Kidney (tissue), 14 donors: ENCODE results near the gene ZNF485. TPM values are rescaled to one million over a fixed set of nuclear protein-coding genes. Genes with fewer than 3 reads are reported as not detected.

Source experiments
- DNase-seq, 5 donors: peaks; one replicate each; pipeline ENCODE4 v3.0.0-alpha.2; 2013 to 2020
- FAIRE-seq: peaks from 2 replicates; lab custom pipeline; 2012; peaks lifted over from hg19 to GRCh38; lab: Jason Lieb, UNC
- H3K27ac ChIP-seq, 2 donors: one replicate each; pipeline ENCODE4 v1.7.0; 2013; ENCODE audit warnings: low read depth in 2 of 2, low read length in 2 of 2, inconsistent platforms in 1 of 2
- H3K27me3 ChIP-seq: one replicate; pipeline ENCODE4 v1.7.1; 2013; ENCODE audit warnings: low read length, inconsistent platforms; ENCODE audit not compliant: control insufficient read depth, insufficient read depth
- H3K36me3 ChIP-seq, 3 donors: one replicate each; pipeline versions ENCODE4 v1.7.0 to v1.7.1; 2013; ENCODE audit warnings: low read length in 3 of 3, control low read depth in 1 of 3, inconsistent platforms in 1 of 3; ENCODE audit not compliant: insufficient read depth in 3 of 3, control insufficient read depth in 2 of 3
- H3K4me1 ChIP-seq, 3 donors: one replicate each; pipeline versions ENCODE4 v1.7.0 to v1.7.1; 2013; ENCODE audit warnings: low read length in 3 of 3, inconsistent platforms in 1 of 3, low read depth in 1 of 3; ENCODE audit not compliant: control insufficient read depth in 2 of 3, insufficient read depth in 2 of 3
- H3K4me3 ChIP-seq, 3 donors: one replicate each; pipeline versions ENCODE4 v1.7.0 to v1.8.1; 2013; ENCODE audit warnings: low read length in 3 of 3, control low read depth in 1 of 3, inconsistent platforms in 1 of 3
- H3K9ac ChIP-seq, 3 donors: one replicate each; pipeline versions ENCODE4 v1.7.0 to v1.7.1; 2013; ENCODE audit warnings: low read length in 3 of 3, control low read depth in 1 of 3, inconsistent platforms in 1 of 3
- H3K9me3 ChIP-seq, 3 donors: one replicate each; pipeline versions ENCODE4 v1.7.0 to v1.7.1; 2013; ENCODE audit warnings: low read length in 3 of 3, control low read depth in 1 of 3, inconsistent platforms in 1 of 3; ENCODE audit not compliant: control insufficient read depth in 2 of 3, insufficient read depth in 1 of 3
- CTCF ChIP-seq: IDR thresholded peaks from 3 replicates; pipeline ENCODE4 v1.5.1; 2012; ENCODE audit warnings: mild to moderate bottlenecking, moderate library complexity, borderline replicate concordance; ENCODE audit not compliant: insufficient read depth; ENCODE audit errors: extremely low read depth
- intact Hi-C: fragments of 100-400 bp; cut with DNase I; formaldehyde crosslinking; loops from one replicate; pipeline ENCODE4 v1.11.1; 2022
- polyA plus RNA-seq: library from polyadenylated mRNA; stranded (reverse); fragments of 350-450 nt; fragmentation: Illumina TruSeq; extraction: RNeasy Lipid Tissue Mini Kit (QIAGEN cat#74804); gene quantifications from one replicate; pipeline ENCODE4 v1.2.3, GENCODE V29; 2014; ENCODE audit warnings: low read depth, low replicate concordance; ENCODE audit not compliant: insufficient read depth
- total RNA-seq: library from RNA; stranded (reverse); fragmentation: NEBNext Ultra II Directional; extraction: Animal tissue kit (Norgen Biotek cat#: 25700); gene quantifications from one replicate; pipeline ENCODE4 v1.2.1, GENCODE V29; 2021
- donor health status: control.
- donor health status: control.
- donor health status: control.
- donor health status: control.
- donor health status: control.
- donor health status: DM: yes; HTN: yes; CAD: no.
- donor health status: Normal renal cell carcinoma (clear cell type).

The ZNF485 gene
- total and polyA plus RNA-seq, 2 donors from 2014 or later, result 1.8 to 4.9 TPM

DNA sequence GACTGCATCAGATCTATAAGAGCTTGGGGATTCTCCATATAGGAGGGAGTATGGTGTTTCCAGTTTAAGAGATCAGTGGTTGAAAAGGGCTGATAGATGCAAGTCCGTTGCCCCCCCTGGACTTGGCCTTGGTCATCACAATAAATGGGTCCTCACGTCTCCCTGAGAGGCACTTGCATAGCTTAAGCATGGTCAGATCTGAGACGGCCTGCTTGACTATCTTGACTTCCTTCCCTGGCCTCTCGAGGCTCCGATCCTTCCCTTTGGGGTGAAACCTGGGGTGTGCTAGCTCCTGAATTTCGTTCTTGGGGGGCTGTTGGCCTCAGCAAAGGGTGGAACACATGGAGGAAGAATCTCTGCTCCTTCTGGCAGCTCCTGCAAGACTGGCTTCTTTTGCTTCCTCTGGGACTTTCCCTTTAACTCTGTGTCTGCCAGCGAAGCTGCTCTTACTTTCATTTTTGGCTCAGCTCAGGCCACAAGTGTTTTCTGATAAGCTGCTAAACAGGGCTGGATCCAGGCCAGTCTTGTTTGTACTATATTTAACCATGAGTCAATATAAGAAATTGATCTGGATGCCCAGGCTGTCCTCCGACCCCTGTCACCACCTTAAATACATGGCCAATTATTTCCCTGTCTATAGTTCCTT is 11.2 kb upstream of the ZNF485 start:
- Histone ChIP-seq H3K27me3 (no peaks in the 10 kb centered on the region), H3K4me1 (peaks cover 0 to 6% (median 0%) of the 10 kb centered on the region in 3 donors), H3K4me3 (peak overlapping the region in 2 of 3 donors; percentile 51 to 66), H3K27ac (no peak overlapping the region), H3K9me3 (peaks cover 0 to 4% (median 0%) of the 10 kb centered on the region in 3 donors), H3K9ac (no peak overlapping the region), H3K36me3 (no peaks in the 10 kb centered on the region)
- FAIRE-seq (no peak), DNase-seq (peak in 1 of 5 donors; percentile 45)
- intact Hi-C loops, result no loop called here
- TF ChIP-seq CTCF, result no peak

GRCh38 chr10:43595739-43596298 is 10.4 kb upstream of the ZNF485 start:
- DNase-seq, result peak in 1 of 5 donors; percentile 28
- intact Hi-C loops, result no loop called here
- H3K27ac ChIP-seq, result no peak overlapping the region
- no peaks in the 10 kb centered on the region for H3K27me3 ChIP-seq
- H3K9me3 ChIP-seq, result peaks cover 0 to 4% (median 0%) of the 10 kb centered on the region in 3 donors
- no peak for TF ChIP-seq CTCF
- H3K36me3 ChIP-seq, result no peaks in the 10 kb centered on the region
- H3K4me3 ChIP-seq, result no peak overlapping the region
- no peak for FAIRE-seq
- peaks cover 0 to 6% (median 0%) of the 10 kb centered on the region in 3 donors for H3K4me1 ChIP-seq
- no peak overlapping the region for H3K9ac ChIP-seq

GRCh38 chr10:43596546-43596945 is 9.7 kb upstream of the ZNF485 start:
- no peaks in the 10 kb centered on the region for H3K36me3 ChIP-seq
- TF ChIP-seq CTCF, result no peak
- no peaks in the 10 kb centered on the region for H3K9me3 ChIP-seq
- H3K4me3 ChIP-seq, result no peak overlapping the region
- DNase-seq (peak in 1 of 5 donors; percentile 8), FAIRE-seq (no peak)
- no peak overlapping the region for H3K9ac ChIP-seq
- no peak overlapping the region for H3K27ac ChIP-seq
- H3K27me3 ChIP-seq, result no peaks in the 10 kb centered on the region
- H3K4me1 ChIP-seq, result peaks cover 0 to 6% (median 0%) of the 10 kb centered on the region in 3 donors
- intact Hi-C loops, result no loop called here
